MM.1S (cell line): ENCODE measurements around the gene HSD17B11.
"Not testable (repeated sequence)": the region's sequence is repeated elsewhere in the genome, so short reads cannot be mapped to it uniquely, and the experiment has no call there.

ENCODE experiments used
- DNase-seq: peaks from one replicate; pipeline ENCODE4 v3.0.0-alpha.2; 2015
- H2AFZ ChIP-seq: fragments of 300-600 bp; sonication (generic); 2 replicates; pipeline ENCODE4 v1.6.0; 2016; ENCODE audit warnings: antibody characterized with exemption, low read length
- H3F3A ChIP-seq: fragments of 300-600 bp; sonication (generic); 2 replicates; pipeline ENCODE4 v1.6.1; 2016; ENCODE audit warnings: mild to moderate bottlenecking, antibody characterized with exemption, low read length, moderate library complexity, mixed read lengths; ENCODE audit not compliant: insufficient read depth
- H3K27ac ChIP-seq: fragments of 300-600 bp; sonication (generic); 2 replicates; pipeline ENCODE4 v1.5.1; 2016; ENCODE audit warnings: mild to moderate bottlenecking, low read length
- H3K27me3 ChIP-seq: fragments of 300-600 bp; sonication (generic); replicated peaks from 2 replicates; pipeline ENCODE4 v1.6.0; 2016; ENCODE audit warnings: low read length; ENCODE audit not compliant: insufficient read depth
- H3K36me3 ChIP-seq: fragments of 300-600 bp; sonication (generic); replicated peaks from 2 replicates; pipeline ENCODE4 v1.6.1; 2016; ENCODE audit warnings: mild to moderate bottlenecking, low read length, mixed read lengths; ENCODE audit not compliant: insufficient read depth
- H3K4me1 ChIP-seq: fragments of 300-600 bp; sonication (generic); 2 replicates; pipeline ENCODE4 v1.6.1; 2016; ENCODE audit warnings: low read length, mixed read lengths
- H3K4me2 ChIP-seq: fragments of 300-600 bp; sonication (generic); 2 replicates; pipeline ENCODE4 v1.6.0; 2016; ENCODE audit warnings: low read depth, low read length
- H3K4me3 ChIP-seq: fragments of 300-600 bp; sonication (generic); 2 replicates; pipeline ENCODE4 v1.5.1; 2016; ENCODE audit warnings: low read length, mixed read lengths
- H3K79me2 ChIP-seq: fragments of 300-600 bp; sonication (generic); 2 replicates; pipeline ENCODE4 v1.6.1; 2016; ENCODE audit warnings: mixed run types, low read length, mixed read lengths
- H3K9ac ChIP-seq: fragments of 300-600 bp; sonication (generic); 2 replicates; pipeline ENCODE4 v1.6.1; 2016; ENCODE audit warnings: low read length, mixed read lengths
- H3K9me2 ChIP-seq: fragments of 300-600 bp; sonication (generic); replicated peaks from 2 replicates; pipeline ENCODE4 v1.6.1; 2016; ENCODE audit warnings: mild to moderate bottlenecking, low read length, mixed read lengths; ENCODE audit not compliant: insufficient read depth
- H3K9me3 ChIP-seq: fragments of 300-600 bp; sonication (generic); replicated peaks from 2 replicates; pipeline ENCODE4 v1.6.1; 2016; ENCODE audit warnings: mild to moderate bottlenecking, low read length, mixed read lengths; ENCODE audit not compliant: insufficient read depth
- H4K20me1 ChIP-seq: fragments of 300-600 bp; sonication (generic); 2 replicates; pipeline ENCODE4 v1.6.1; 2016; ENCODE audit warnings: mild to moderate bottlenecking, low read length, moderate library complexity, mixed read lengths; ENCODE audit not compliant: insufficient read depth
- CTCF ChIP-seq: fragments of 300-600 bp; sonication (generic); IDR thresholded peaks from 2 replicates; pipeline ENCODE4 v1.5.1; 2016; ENCODE audit warnings: antibody characterized with exemption, low read length, mixed read lengths
- EZH2 ChIP-seq: fragments of 300-600 bp; sonication (generic); optimal IDR thresholded peaks from 2 replicates; pipeline ENCODE3; 2017; ENCODE audit warnings: low read depth, mild to moderate bottlenecking, antibody characterized with exemption, low read length, mixed read lengths
- EZH2phosphoT487 ChIP-seq: fragments of 300-600 bp; sonication (generic); IDR thresholded peaks from 2 replicates; pipeline ENCODE4 v1.6.1; 2018; ENCODE audit warnings: antibody characterized with exemption, low read length

The HSD17B11 gene

DNA sequence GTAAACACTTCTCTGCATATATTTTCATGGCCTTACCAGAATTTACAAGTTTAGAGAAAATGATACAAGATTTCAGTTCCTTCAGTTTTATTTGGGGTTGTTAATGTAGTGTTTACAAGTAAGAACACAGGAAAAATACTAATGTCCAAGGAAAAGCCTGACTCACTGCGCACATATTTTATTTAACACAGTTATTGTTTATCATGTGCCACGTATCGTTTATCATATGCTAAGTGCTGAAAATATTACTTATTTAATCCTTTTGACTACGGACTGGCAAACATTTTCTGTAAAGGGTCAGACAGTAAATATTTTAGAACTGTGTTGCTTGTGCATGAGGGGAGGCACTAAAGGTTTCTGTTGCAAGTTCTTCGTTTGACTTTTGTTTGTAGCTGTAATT lies 69.1 kb downstream of the HSD17B11 start:
- Histone ChIP-seq H3F3A (no peaks in the 10 kb centered on the region), H3K9me2 (no peaks in the 10 kb centered on the region), H3K9me3 (no peaks in the 10 kb centered on the region), H3K27ac (no peak overlapping the region), H3K9ac (no peak overlapping the region), H4K20me1 (no peaks in the 10 kb centered on the region), H3K79me2 (no peaks in the 10 kb centered on the region), H2AFZ (no peak overlapping the region), H3K4me2 (no peak overlapping the region), H3K36me3 (no peaks in the 10 kb centered on the region), H3K27me3 (no peaks in the 10 kb centered on the region), H3K4me3 (no peak overlapping the region), H3K4me1 (no peaks in the 10 kb centered on the region)
- TF ChIP-seq EZH2: no peak
- no peak for TF ChIP-seq EZH2phosphoT487
- TF ChIP-seq CTCF: no peak
- no peak for DNase-seq

DNA sequence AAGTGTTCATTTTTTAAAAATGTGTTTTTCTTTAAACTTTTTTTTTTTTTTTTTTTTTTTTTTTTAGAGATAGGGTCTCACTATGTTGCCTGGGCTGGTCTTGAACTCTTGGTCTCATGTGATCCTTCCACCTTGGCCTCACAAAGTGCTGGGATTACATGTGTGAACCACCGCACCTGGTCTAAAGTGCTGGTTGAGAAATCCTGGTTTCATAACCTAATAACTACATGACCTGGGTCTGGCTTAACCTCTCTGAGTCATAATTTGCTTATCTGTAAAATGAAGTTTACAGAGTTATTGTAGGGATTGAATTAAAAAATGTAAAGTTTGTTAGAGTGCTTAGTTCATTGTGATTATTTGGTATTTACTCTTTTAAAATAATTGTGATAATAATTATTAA lies 73.5 kb downstream of the HSD17B11 start:
- TF ChIP-seq EZH2 (no peak), EZH2phosphoT487 (no peak), CTCF (no peak)
- Histone ChIP-seq H3K9ac (no peak overlapping the region), H4K20me1 (no peaks in the 10 kb centered on the region), H2AFZ (no peak overlapping the region), H3K4me1 (no peaks in the 10 kb centered on the region), H3K27ac (no peak overlapping the region), H3K27me3 (no peaks in the 10 kb centered on the region), H3K4me3 (no peak overlapping the region), H3K4me2 (no peak overlapping the region), H3F3A (no peaks in the 10 kb centered on the region), H3K9me3 (no peaks in the 10 kb centered on the region), H3K79me2 (no peaks in the 10 kb centered on the region), H3K36me3 (no peaks in the 10 kb centered on the region), H3K9me2 (no peaks in the 10 kb centered on the region)
- DNase-seq: peak; percentile 13

DNA sequence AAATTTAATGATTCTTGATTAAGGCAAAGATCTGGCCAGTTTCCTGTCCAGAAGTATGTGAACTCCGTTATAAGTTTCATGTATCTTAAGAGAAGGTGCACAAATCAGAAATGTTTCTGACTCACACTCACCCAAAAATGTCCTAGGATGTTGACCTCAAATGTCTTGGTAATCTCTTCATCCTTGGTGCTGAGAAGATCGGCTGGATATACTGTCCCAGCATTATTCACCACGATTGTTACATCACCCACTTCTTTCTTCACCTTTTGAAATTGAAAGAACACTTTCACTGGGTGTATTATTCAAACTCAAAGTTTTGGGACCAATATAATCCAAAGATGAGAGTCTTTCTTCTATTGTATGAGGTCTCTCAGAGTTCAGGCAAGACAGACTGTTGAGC lies 74.0 kb downstream of the HSD17B11 start:
- Histone ChIP-seq H3K27ac (no peak overlapping the region), H3K9me3 (no peaks in the 10 kb centered on the region), H3K9ac (no peak overlapping the region), H2AFZ (no peak overlapping the region), H3K4me2 (no peak overlapping the region), H3K4me3 (no peak overlapping the region), H3K79me2 (no peaks in the 10 kb centered on the region), H3K9me2 (no peaks in the 10 kb centered on the region), H3F3A (no peaks in the 10 kb centered on the region), H3K27me3 (no peaks in the 10 kb centered on the region), H4K20me1 (no peaks in the 10 kb centered on the region), H3K36me3 (no peaks in the 10 kb centered on the region), H3K4me1 (no peaks in the 10 kb centered on the region)
- DNase-seq: no peak
- no peak for TF ChIP-seq CTCF

- not testable (repeated sequence) for H3F3A ChIP-seq, H4K20me1 ChIP-seq, DNase-seq, H3K9me3 ChIP-seq, H3K36me3 ChIP-seq, H3K79me2 ChIP-seq, H3K27me3 ChIP-seq, H3K4me1 ChIP-seq, H3K4me3 ChIP-seq, H2AFZ ChIP-seq, H3K9ac ChIP-seq, H3K27ac ChIP-seq, H3K9me2 ChIP-seq, H3K4me2 ChIP-seq
Measured at GRCh38 chr4:87315000-87315399, 76.0 kb downstream of the HSD17B11 start.
